ENCODE measurements around the gene CUBN. TPM values are rescaled to one million over a fixed set of nuclear protein-coding genes. Genes with fewer than 3 reads are reported as not detected.
A peak's percentile ranks its signal among the peaks of the same experiment; 100 is the strongest.

Gene CUBN
- total and polyA plus RNA-seq, 12 donors, result 0.41 to 9.3 (median 1.3) TPM

GRCh38 chr10:17029581-17030271 lies 99.9 kb downstream of the CUBN start:
- no peaks in the 10 kb centered on the region for H3K9me3 ChIP-seq (replicated peaks in 1 of 3)
- WGBS, 4 donors, result 21 to 29% (median 25%) methylated on average over 9 of the region's 9 CpGs
- TF ChIP-seq CTCF (IDR thresholded peaks at IDR 0.05) (no peak), POLR2A (IDR thresholded peaks at IDR 0.05) (peak in 1 of 2 donors; percentile 4)
- no peaks in the 10 kb centered on the region for H3K36me3 ChIP-seq (replicated peaks in 1 of 2)
- intact Hi-C loops (cut with DNase I), result loop anchor here in 1 of 2 donors (10.0 kb wide), 1 partner anchor 165 kb away; no protein-coding TSS in a partner anchor
- H3K4me3 ChIP-seq, result peak overlapping the region in 1 of 4 donors; percentile 11
- peak overlapping the region in 3 of 5 donors; percentile 22 to 66 (median 61) for H3K27ac ChIP-seq
- no peaks in the 10 kb centered on the region for H3K27me3 ChIP-seq
- peak; percentile 47 to 87 (median 78) for DNase-seq
- peaks cover 11 to 26% of the 10 kb centered on the region in 2 donors for H3K4me1 ChIP-seq (replicated peaks in 1 of 2)

GRCh38 chr10:17029239-17029580 lies 100.4 kb downstream of the CUBN start:
- H3K27me3 ChIP-seq, result no peaks in the 10 kb centered on the region
- DNase-seq, result no peak
- intact Hi-C loops (cut with DNase I), result loop anchor here in 1 of 2 donors (10.0 kb wide), 1 partner anchor 166 kb away; no protein-coding TSS in a partner anchor
- no peaks in the 10 kb centered on the region for H3K36me3 ChIP-seq (replicated peaks in 1 of 2)
- no peaks in the 10 kb centered on the region for H3K9me3 ChIP-seq (replicated peaks in 1 of 3)
- H3K4me3 ChIP-seq, result peak overlapping the region in 1 of 4 donors; percentile 11
- H3K4me1 ChIP-seq (replicated peaks in 1 of 2), result peaks cover 11 to 26% of the 10 kb centered on the region in 2 donors
- peak overlapping the region in 2 of 5 donors; percentile 61 to 66 for H3K27ac ChIP-seq
- no peak for TF ChIP-seq POLR2A (IDR thresholded peaks at IDR 0.05)
- no peak for TF ChIP-seq CTCF (IDR thresholded peaks at IDR 0.05)
- 48 to 56% (median 55%) methylated on average over 4 of the region's 4 CpGs for WGBS, 4 donors

GRCh38 chr10:17028798-17029197 lies 100.8 kb downstream of the CUBN start:
- intact Hi-C loops (cut with DNase I), result loop anchor here in 1 of 2 donors (10.0 kb wide), 1 partner anchor 166 kb away; no protein-coding TSS in a partner anchor
- DNase-seq, result no peak
- H3K9me3 ChIP-seq (replicated peaks in 1 of 3), result no peaks in the 10 kb centered on the region
- H3K27me3 ChIP-seq, result no peaks in the 10 kb centered on the region
- no peak for TF ChIP-seq CTCF (IDR thresholded peaks at IDR 0.05)
- no peak for TF ChIP-seq POLR2A (IDR thresholded peaks at IDR 0.05)
- no peak overlapping the region for H3K4me3 ChIP-seq
- no peaks in the 10 kb centered on the region for H3K36me3 ChIP-seq (replicated peaks in 1 of 2)
- 64 to 78% (median 73%) methylated on average over 4 of the region's 4 CpGs for WGBS, 4 donors
- H3K4me1 ChIP-seq (replicated peaks in 1 of 2), result peaks cover 11 to 26% of the 10 kb centered on the region in 2 donors
- H3K27ac ChIP-seq, result peak overlapping the region in 2 of 5 donors; percentile 56 to 61

- TF ChIP-seq CTCF (IDR thresholded peaks at IDR 0.05) (no peak), POLR2A (IDR thresholded peaks at IDR 0.05) (no peak)
- H3K4me3 ChIP-seq, result no peak overlapping the region
- H3K4me1 ChIP-seq (replicated peaks in 1 of 2), result peaks cover 11 to 34% of the 10 kb centered on the region in 2 donors
- H3K36me3 ChIP-seq (replicated peaks in 1 of 2), result no peaks in the 10 kb centered on the region
- no peak overlapping the region for H3K27ac ChIP-seq
- DNase-seq, result no peak
- no peaks in the 10 kb centered on the region for H3K9me3 ChIP-seq (replicated peaks in 1 of 3)
- intact Hi-C loops (cut with DNase I), result loop anchor here in 1 of 2 donors (10.0 kb wide), 1 partner anchor 168 kb away; no protein-coding TSS in a partner anchor
- no peaks in the 10 kb centered on the region for H3K27me3 ChIP-seq
- 83 to 89% (median 87%) methylated on average over 6 of the region's 6 CpGs for WGBS, 4 donors
Measured at GRCh38 chr10:17026686-17027485, 102.7 kb downstream of the CUBN start.
